Measurements from ENCODE around the gene SMIM12. TPM values are rescaled to one million over a fixed set of nuclear protein-coding genes. Genes with fewer than 3 reads are reported as not detected.

SMIM12 gene
- polyA plus RNA-seq, 1 donor from 2014 or later = 42.6 TPM

DNA sequence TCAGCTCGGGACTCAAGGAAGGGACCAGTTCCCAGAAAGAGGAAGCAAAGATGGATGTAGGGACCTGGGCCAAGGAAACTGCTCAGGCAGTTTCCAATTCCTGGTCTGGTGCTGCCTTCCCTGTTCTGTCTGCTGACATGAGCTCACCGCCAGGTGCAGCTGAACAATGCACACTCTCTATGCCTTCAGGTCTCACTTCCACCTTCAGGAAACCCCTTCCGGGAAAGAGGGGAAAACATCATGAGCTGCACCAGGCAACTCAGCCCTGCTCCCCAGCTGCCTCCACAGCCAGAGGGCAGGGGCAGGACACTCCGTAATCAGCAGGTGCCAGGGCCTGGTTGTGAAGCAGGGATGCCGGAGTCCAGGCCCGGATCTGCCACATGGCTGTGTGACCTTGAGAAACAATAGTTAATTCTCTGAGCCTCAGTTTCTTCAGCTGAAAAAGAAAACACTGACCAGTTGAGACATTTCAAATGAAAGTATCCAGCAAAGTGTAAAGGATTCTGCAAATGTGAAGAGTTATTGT lies 27.8 kb downstream of the SMIM12 start:
- no peak overlapping the region for H2AFZ ChIP-seq (ENCODE audit: low read depth, low read length)
- no peaks in the 10 kb centered on the region for H3K36me3 ChIP-seq (ENCODE audit: insufficient read depth, low read length)
- no peaks in the 10 kb centered on the region for H3K27me3 ChIP-seq (ENCODE audit: insufficient read depth, low read depth, low read length)
- H3K4me2 ChIP-seq (ENCODE audit: low read length) = no peak overlapping the region
- H3K9me3 ChIP-seq (ENCODE audit: low read length) = no peaks in the 10 kb centered on the region
- H3K9ac ChIP-seq (ENCODE audit: low read length) = no peak overlapping the region
- H3K9me2 ChIP-seq (ENCODE audit: insufficient read depth, low read length) = no peaks in the 10 kb centered on the region
- H4K20me1 ChIP-seq (ENCODE audit: insufficient read depth) = no peaks in the 10 kb centered on the region
- no peak for TF ChIP-seq EP300 (conservative IDR thresholded peaks at IDR 0.05; ENCODE audit: poor library complexity, severe bottlenecking)
- TF ChIP-seq TAF1 (IDR thresholded peaks at IDR 0.05; ENCODE audit: low read depth) = no peak
- no peak for TF ChIP-seq RAD21 (conservative IDR thresholded peaks at IDR 0.05)
- no peak for TF ChIP-seq EZH2 (IDR thresholded peaks at IDR 0.05; ENCODE audit: borderline replicate concordance, insufficient read depth, low read length, poor library complexity, severe bottlenecking)
- TF ChIP-seq, protein P1, sequence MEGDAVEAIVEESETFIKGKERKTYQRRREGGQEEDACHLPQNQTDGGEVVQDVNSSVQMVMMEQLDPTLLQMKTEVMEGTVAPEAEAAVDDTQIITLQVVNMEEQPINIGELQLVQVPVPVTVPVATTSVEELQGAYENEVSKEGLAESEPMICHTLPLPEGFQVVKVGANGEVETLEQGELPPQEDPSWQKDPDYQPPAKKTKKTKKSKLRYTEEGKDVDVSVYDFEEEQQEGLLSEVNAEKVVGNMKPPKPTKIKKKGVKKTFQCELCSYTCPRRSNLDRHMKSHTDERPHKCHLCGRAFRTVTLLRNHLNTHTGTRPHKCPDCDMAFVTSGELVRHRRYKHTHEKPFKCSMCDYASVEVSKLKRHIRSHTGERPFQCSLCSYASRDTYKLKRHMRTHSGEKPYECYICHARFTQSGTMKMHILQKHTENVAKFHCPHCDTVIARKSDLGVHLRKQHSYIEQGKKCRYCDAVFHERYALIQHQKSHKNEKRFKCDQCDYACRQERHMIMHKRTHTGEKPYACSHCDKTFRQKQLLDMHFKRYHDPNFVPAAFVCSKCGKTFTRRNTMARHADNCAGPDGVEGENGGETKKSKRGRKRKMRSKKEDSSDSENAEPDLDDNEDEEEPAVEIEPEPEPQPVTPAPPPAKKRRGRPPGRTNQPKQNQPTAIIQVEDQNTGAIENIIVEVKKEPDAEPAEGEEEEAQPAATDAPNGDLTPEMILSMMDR (IDR thresholded peaks at IDR 0.05; ENCODE audit: poor library complexity, severe bottlenecking) = no peak
- no peak overlapping the region for H3K4me3 ChIP-seq (ENCODE audit: low read length)
- H3K27ac ChIP-seq (ENCODE audit: low read length) = no peak overlapping the region
- H3F3A ChIP-seq (ENCODE audit: insufficient read depth, low read length, poor library complexity, severe bottlenecking) = no peaks in the 10 kb centered on the region
- no peaks in the 10 kb centered on the region for H3K79me2 ChIP-seq (replicated peaks; ENCODE audit: insufficient read depth, low read length)

DNA sequence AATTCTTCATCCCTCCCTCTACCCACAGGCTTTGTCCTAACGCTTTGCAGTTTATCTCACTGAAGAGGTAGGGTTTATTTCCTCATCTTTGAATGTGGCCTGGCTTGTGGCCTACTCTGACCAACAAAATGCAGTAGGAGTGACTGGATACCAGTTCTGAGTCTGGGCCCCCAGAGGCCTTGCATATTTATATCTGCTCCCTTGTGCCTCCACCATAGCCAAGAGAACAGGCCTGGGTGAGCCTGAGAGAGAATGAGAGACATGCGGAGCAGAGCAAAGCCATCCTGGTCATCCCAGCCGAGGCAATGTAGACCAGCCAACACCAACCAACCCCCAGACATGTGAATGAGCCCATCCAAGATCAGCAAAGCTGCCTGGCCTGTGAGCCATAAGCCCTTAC lies 30.3 kb downstream of the SMIM12 start:
- TF ChIP-seq RAD21 (conservative IDR thresholded peaks at IDR 0.05) (no peak), MXI1 (conservative IDR thresholded peaks at IDR 0.05; ENCODE audit: poor library complexity, severe bottlenecking) (no peak), POLR2AphosphoS5 (IDR thresholded peaks at IDR 0.05) (no peak), EP300 (conservative IDR thresholded peaks at IDR 0.05; ENCODE audit: poor library complexity, severe bottlenecking) (no peak)
- TF ChIP-seq, protein P1 (IDR thresholded peaks at IDR 0.05; ENCODE audit: poor library complexity, severe bottlenecking) = no peak
- TF ChIP-seq, protein P2, sequence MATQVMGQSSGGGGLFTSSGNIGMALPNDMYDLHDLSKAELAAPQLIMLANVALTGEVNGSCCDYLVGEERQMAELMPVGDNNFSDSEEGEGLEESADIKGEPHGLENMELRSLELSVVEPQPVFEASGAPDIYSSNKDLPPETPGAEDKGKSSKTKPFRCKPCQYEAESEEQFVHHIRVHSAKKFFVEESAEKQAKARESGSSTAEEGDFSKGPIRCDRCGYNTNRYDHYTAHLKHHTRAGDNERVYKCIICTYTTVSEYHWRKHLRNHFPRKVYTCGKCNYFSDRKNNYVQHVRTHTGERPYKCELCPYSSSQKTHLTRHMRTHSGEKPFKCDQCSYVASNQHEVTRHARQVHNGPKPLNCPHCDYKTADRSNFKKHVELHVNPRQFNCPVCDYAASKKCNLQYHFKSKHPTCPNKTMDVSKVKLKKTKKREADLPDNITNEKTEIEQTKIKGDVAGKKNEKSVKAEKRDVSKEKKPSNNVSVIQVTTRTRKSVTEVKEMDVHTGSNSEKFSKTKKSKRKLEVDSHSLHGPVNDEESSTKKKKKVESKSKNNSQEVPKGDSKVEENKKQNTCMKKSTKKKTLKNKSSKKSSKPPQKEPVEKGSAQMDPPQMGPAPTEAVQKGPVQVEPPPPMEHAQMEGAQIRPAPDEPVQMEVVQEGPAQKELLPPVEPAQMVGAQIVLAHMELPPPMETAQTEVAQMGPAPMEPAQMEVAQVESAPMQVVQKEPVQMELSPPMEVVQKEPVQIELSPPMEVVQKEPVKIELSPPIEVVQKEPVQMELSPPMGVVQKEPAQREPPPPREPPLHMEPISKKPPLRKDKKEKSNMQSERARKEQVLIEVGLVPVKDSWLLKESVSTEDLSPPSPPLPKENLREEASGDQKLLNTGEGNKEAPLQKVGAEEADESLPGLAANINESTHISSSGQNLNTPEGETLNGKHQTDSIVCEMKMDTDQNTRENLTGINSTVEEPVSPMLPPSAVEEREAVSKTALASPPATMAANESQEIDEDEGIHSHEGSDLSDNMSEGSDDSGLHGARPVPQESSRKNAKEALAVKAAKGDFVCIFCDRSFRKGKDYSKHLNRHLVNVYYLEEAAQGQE (IDR thresholded peaks at IDR 0.05; ENCODE audit: borderline replicate concordance) = no peak

More for the DNA sequence above, 30.3 kb downstream of the SMIM12 start:
- H3K36me3 ChIP-seq (ENCODE audit: insufficient read depth, low read length) = no peaks in the 10 kb centered on the region
- no peaks in the 10 kb centered on the region for H3K79me2 ChIP-seq (replicated peaks; ENCODE audit: insufficient read depth, low read length)
- no peaks in the 10 kb centered on the region for H3K9me2 ChIP-seq (ENCODE audit: insufficient read depth, low read length)
- H2AFZ ChIP-seq (ENCODE audit: low read depth, low read length) = no peak overlapping the region
- no peaks in the 10 kb centered on the region for H3F3A ChIP-seq (ENCODE audit: insufficient read depth, low read length, poor library complexity, severe bottlenecking)
- no peak overlapping the region for H3K4me3 ChIP-seq (ENCODE audit: low read length)
- no peak overlapping the region for H3K9ac ChIP-seq (ENCODE audit: low read length)
- no peak overlapping the region for H3K4me2 ChIP-seq (ENCODE audit: low read length)
- H3K9me3 ChIP-seq (ENCODE audit: low read length) = no peaks in the 10 kb centered on the region
- no peaks in the 10 kb centered on the region for H3K27me3 ChIP-seq (ENCODE audit: insufficient read depth, low read depth, low read length)
- no peak overlapping the region for H3K27ac ChIP-seq (ENCODE audit: low read length)
- H4K20me1 ChIP-seq (ENCODE audit: insufficient read depth) = no peaks in the 10 kb centered on the region

Data from neural cell (in vitro differentiated cells).